Neuron (in vitro differentiated cells): ENCODE data around the gene SBNO2.
"Not testable (repeated sequence)": the region's sequence is repeated elsewhere in the genome, so short reads cannot be mapped to it uniquely, and the experiment has no call there.

Experiments
- H2AFZ ChIP-seq: one replicate; pipeline ENCODE4 v1.6.1; 2013; ENCODE audit warnings: low read depth, mild to moderate bottlenecking, inconsistent platforms, low read length, moderate library complexity
- H3K27me3 ChIP-seq: one replicate; pipeline ENCODE4 v1.6.1; 2013; ENCODE audit warnings: low read length; ENCODE audit not compliant: insufficient read depth
- H3K36me3 ChIP-seq: one replicate; pipeline ENCODE4 v1.6.1; 2013; ENCODE audit warnings: low read length; ENCODE audit not compliant: insufficient read depth
- H3K4me1 ChIP-seq: one replicate; pipeline ENCODE4 v1.6.1; 2013; ENCODE audit warnings: low read length; ENCODE audit not compliant: insufficient read depth
- H3K4me3 ChIP-seq: 2 replicates; pipeline ENCODE4 v1.5.1; 2013; ENCODE audit warnings: mild to moderate bottlenecking, low read length, moderate library complexity
- H3K9me3 ChIP-seq: one replicate; pipeline ENCODE4 v1.6.1; 2013; ENCODE audit warnings: low read length

SBNO2 gene

DNA sequence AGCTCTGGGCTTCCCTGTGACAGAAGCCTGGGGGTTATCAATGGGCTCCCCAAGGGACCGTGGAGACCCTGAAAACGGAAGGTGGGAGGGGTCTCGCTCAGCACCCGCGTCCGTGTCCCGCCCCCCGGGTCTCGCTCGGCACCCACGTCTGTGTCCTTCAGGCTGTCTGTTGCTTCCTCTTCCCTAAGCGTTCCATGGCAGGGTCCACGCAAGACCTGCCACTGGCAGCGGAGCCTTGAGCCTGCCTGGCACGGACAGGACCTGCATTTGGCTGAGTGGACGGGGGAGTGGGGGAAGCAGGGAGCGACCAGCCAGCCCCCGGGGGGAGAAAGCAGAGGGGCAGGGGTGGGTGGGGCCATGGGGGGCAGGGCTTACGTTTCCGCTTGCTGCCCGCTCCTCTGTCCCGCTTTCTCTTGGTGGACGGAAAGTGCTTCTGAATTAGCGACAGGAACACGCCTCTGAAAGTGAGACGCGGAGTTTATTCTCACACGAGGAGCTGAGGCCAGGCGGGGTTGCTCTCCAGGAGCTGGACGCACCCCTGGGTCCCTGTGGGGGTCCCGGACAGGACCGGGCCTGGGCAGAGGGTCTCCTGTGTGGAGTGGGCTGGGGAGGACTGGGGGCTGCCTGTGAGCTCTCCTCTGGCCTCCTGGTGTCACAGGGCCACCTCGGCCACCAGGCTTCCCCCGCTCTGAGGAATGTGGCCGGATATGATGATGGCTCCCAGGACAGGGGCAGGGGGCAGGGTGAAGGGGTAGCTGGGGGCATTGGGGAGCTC, 58.2 kb downstream of the SBNO2 start:
- H3K9me3 ChIP-seq, result no peaks in the 10 kb centered on the region
- peaks cover 33% of the 10 kb centered on the region for H3K36me3 ChIP-seq
- H2AFZ ChIP-seq, result no peak overlapping the region
- H3K27me3 ChIP-seq, result no peaks in the 10 kb centered on the region
- no peak overlapping the region for H3K4me3 ChIP-seq
- H3K4me1 ChIP-seq, result peaks cover 3% of the 10 kb centered on the region

DNA sequence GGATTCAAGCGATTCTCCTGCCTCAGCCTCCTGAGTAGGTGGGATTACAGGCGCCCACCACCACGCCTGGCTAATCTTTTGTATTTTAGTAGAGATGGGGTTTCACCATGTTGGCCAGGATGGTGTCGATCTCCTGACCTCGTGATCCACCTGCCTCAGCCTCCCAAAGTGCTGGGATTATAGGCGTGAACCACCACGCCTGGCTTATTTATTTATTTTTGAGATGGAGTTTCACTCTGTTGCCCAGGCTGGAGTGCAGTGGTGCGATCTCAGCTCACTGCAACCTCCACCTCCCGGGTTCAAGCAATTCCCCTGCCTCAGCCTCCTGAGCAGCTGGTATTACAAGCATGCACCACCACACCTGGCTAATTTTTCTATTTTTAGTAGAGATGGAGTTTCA, 59.3 kb downstream of the SBNO2 start:
- peaks cover 33% of the 10 kb centered on the region for H3K36me3 ChIP-seq

DNA sequence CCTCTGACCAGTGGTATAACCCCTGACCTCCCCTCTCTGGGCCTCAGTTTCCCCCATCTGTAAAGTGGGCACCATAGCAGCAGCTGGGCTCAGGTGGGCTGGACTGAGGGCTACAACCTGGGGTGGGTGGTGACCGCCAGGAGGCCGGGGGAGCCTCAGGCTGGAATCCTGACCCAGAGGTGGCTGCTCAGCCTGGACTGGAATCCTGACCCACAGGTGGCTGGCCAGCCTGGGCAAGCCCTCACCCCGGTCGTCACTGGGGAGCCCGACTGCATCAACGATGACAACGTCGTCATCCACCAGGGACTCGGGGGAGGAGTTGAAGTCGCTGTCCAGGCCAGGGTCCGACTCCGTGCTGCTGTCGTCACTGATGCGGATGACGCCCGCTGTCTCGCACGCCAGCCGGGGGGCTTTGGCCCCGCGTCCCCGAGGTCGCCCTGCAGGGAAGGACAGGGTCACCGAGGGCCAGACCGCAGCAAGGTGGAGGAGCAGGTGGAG, 60.0 kb downstream of the SBNO2 start:
- Histone ChIP-seq H3K36me3 (peaks cover 28% of the 10 kb centered on the region), H3K4me3 (no peak overlapping the region), H3K27me3 (no peaks in the 10 kb centered on the region), H3K4me1 (peaks cover 3% of the 10 kb centered on the region), H2AFZ (no peak overlapping the region), H3K9me3 (no peaks in the 10 kb centered on the region)

More for the DNA sequence above, 59.3 kb downstream of the SBNO2 start:
- H3K9me3 ChIP-seq, H2AFZ ChIP-seq, H3K4me1 ChIP-seq, H3K27me3 ChIP-seq, H3K4me3 ChIP-seq: not testable (repeated sequence)

DNA sequence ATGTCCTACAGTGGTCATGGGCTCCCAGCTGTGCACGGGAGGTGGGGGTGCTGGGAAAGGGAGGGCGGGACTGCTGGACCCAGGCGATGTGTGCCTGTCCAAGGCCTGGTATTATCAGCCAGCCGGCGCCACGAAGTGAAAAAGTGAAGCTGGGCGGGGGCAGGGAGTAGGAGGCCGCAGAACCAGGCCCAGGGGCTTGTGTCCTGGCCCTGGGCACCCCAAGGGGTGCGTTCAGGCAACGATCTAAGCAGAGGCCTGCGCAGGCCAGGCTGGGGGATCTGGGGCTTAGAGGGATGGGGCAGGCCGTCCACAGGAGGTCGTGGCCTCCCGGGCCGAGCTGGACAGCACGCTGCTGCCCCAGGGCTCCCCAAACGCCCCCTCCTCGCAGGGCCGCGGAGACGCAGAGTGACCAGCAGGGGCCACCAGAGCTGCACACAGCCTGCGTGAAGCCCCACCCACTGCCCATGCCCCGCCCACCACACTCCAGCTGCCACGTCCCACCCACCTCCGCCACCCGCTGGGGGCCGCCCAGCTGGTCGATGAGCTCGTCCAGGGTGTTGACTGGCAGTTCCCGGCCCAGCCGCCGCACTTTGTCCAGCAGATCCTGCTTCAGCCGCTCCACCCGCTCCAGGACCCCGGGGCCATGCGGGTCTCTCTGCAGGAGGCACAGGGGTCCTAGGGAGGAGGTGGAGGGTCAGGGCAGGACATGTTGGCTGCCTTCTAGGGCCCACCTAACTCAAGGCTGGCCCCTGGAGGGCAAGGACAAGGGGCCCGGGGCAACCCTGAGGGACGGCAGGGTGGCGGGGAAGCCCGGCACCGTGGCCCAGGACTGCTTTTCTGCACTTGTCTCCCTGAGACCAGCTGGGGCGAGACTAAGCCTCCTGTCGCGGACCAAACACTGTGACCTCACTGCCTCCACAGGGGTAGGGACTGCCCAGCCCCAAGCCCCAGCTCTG, 60.8 kb downstream of the SBNO2 start:
- peaks cover 28% of the 10 kb centered on the region for H3K36me3 ChIP-seq
- H3K27me3 ChIP-seq, result no peaks in the 10 kb centered on the region
- H3K4me3 ChIP-seq, result no peak overlapping the region
- no peaks in the 10 kb centered on the region for H3K9me3 ChIP-seq
- no peak overlapping the region for H2AFZ ChIP-seq
- peaks cover 3% of the 10 kb centered on the region for H3K4me1 ChIP-seq

DNA sequence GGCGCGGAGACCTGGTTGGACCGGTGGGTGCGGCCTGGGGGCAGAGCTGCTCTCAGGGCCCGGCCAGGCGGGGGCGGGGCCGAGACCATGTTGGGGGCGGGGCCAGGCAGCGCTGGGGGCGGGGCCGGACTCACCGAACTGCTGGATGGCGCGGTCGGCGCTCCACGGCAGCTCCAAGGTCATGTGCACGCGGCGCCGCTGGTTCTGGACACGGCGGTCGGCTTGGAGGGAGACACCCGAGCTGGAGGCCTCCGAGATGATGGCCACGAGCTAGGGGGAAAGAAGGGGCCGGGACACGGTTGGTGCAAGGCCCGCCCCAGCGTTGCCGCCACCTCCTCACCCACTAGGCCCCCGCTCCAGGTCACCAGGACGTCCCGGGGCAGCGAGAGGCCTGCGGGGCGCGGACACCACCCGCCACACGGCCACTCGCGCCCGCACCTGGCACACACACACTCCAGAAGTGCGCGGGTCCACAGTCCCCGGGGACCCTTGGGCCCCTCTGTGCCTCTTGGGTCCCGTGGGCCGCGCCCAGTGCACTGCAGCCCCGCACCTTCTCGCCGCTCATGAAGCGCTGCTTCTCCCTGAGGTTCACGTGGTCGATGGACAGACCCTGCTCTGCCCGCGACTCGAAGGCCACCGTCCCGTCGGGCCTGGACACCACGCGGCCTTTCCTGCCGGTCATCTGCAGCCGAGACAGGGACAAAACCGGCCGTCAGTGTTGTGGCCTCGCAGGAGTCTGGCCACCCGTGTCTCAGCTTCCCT, 61.6 kb downstream of the SBNO2 start:
- Histone ChIP-seq H3K27me3 (no peaks in the 10 kb centered on the region), H2AFZ (no peak overlapping the region), H3K4me3 (no peak overlapping the region), H3K9me3 (no peaks in the 10 kb centered on the region), H3K36me3 (peaks cover 32% of the 10 kb centered on the region), H3K4me1 (peaks cover 3% of the 10 kb centered on the region)

DNA sequence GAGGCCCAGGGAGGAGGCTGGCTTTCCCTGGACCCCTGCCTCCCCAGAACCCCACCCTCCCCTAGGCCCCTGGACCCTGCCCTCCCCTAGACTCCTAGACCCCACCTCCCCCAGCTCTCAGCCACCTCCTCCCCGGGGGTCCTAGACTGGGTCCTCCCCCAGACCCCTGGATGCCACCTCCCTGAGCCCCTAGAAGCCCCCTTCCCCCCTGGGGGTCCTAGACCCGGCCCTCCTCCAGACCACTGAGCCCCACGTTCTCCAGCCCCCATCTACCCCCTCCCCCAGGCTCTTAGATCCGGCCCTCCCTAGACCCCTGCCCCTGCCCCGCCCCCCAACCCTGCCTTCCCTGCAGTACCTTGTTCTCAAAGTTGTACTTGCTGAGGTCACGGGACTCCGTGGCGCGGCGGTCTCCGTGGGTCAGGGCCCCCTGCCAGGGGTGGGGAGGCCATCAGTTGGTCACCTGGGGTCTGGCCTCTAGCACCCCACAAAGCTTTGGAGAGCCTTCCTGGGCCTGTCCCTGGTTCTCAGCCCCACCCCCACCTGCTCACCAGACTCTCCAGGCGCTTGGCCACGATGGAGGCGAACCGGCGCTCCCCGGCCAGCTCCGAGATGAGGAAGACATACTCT, 62.3 kb downstream of the SBNO2 start:
- Histone ChIP-seq H3K9me3 (no peaks in the 10 kb centered on the region), H3K36me3 (peaks cover 33% of the 10 kb centered on the region), H3K4me1 (peaks cover 3% of the 10 kb centered on the region), H3K4me3 (no peak overlapping the region), H2AFZ (no peak overlapping the region), H3K27me3 (no peaks in the 10 kb centered on the region)

DNA sequence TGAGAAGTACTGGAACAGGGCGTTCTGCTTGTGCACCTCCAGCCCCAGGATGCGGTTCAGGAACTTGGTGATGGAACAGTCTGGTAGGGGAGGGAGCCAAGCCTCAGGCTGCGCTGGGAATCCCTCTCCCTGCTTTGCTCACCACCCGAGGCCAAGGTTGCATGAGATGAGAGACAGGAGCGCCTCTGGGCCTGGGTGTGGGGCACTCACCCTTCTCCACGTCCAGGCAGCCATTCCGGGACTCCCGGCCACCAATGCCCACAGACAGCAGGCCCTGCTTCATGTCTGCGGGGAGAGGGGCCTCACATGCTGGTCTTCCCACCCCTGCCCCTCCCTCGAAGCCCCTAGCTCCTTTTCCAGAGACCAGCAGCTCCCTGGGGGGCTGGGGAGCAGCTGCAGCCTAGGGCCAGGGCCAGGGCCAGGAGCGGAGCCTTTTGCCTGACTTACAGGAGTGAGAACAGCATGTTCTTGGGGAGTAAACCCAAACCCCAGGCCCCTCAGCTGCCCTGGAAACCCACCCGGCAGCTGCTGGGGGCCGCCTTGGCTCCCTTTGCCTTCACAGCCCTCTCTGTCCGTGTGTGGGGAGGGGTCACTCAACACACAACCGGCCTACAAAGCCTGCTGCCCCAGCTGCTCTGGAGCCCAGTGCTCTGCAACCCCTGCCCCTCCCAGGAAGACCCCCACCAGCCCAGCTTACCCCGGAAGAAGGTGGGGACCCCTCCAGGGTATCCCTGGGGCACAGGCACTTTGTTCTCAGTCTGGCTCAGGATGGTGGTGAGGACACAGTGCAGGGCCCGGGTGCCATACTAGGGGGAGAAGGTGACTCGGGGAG, 63.0 kb downstream of the SBNO2 start:
- no peaks in the 10 kb centered on the region for H3K27me3 ChIP-seq
- no peak overlapping the region for H2AFZ ChIP-seq
- H3K9me3 ChIP-seq, result no peaks in the 10 kb centered on the region
- H3K36me3 ChIP-seq, result peaks cover 37% of the 10 kb centered on the region
- H3K4me3 ChIP-seq, result no peak overlapping the region
- peaks cover 3% of the 10 kb centered on the region for H3K4me1 ChIP-seq

DNA sequence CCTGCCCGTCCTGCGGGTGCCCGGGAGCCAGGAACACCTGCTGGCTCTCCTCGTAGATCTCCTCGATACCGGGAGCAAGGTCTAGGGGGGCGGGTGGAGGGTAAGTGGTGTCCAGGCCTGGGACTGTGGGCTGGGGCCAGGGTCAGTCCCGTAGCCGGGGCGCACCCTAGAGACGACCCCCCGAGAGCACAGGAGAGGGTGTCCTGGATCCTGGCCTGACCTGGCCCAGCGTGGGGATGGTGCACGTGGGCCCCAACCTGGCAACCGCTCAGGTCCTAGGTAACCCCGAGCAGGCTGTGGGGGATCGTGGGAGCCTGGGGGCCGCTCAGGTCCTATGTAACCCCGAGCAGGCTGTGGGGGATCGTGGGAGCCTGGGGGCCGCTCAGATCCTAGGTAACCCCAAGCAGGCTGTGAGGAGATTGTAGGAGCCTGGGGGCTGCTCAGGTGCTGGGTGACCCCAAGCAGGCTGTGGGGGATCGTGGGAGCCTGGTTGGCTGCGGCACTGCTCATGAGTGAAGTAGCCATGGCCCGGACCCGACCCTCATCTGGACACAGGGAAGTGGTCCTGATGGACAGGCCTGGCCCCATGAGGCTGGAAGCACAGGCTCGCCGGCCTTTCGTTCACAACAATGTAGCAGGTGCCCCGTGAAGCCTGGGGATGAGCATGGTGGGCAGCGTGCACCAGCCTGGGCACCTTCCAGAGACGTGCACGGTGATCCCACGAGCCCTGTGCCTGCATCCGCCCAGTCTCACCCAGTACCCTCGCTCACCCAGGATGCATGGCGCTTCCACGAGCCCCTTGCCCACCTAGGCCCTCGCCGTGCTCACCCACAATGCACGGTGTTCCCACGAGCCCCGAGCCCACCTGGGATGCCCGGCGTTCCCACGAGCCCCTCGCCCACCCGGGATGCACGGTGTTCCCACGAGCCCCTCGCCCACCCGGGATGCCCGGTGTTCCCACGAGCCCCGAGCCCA, 64.1 kb downstream of the SBNO2 start:
- Histone ChIP-seq H2AFZ (no peak overlapping the region), H3K27me3 (no peaks in the 10 kb centered on the region), H3K9me3 (no peaks in the 10 kb centered on the region), H3K4me1 (peaks cover 9% of the 10 kb centered on the region), H3K4me3 (no peak overlapping the region), H3K36me3 (peaks cover 39% of the 10 kb centered on the region)

DNA sequence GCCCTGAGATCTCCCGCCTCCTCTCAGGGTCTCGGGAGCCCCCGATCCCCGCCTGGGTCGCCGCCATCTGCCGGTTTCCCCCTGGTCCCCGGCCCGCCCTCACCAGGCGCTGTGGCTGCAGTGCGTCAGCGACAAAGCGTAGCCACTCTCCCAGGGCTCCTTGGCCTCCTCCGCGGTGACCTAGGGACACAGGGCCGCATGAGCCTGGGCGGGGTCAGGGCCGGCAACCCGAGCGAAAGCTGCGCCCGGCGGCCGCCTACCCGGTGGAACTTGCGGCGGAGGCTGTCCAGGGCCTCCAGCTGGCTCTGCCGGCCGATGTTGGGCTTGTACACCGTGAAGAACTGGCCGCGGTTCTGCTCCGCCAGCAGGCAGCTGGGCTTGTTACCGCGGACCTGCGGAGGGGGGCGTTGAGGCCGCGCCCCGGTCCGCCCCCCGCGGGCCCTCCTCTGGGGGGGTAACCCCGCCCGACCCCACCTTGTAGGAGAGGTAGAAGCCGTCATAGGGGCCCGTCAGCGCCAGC, 65.0 kb downstream of the SBNO2 start:
- Histone ChIP-seq H3K36me3 (peaks cover 36% of the 10 kb centered on the region), H3K4me3 (no peak overlapping the region), H2AFZ (no peak overlapping the region), H3K9me3 (no peaks in the 10 kb centered on the region), H3K27me3 (no peaks in the 10 kb centered on the region), H3K4me1 (peaks cover 11% of the 10 kb centered on the region)

DNA sequence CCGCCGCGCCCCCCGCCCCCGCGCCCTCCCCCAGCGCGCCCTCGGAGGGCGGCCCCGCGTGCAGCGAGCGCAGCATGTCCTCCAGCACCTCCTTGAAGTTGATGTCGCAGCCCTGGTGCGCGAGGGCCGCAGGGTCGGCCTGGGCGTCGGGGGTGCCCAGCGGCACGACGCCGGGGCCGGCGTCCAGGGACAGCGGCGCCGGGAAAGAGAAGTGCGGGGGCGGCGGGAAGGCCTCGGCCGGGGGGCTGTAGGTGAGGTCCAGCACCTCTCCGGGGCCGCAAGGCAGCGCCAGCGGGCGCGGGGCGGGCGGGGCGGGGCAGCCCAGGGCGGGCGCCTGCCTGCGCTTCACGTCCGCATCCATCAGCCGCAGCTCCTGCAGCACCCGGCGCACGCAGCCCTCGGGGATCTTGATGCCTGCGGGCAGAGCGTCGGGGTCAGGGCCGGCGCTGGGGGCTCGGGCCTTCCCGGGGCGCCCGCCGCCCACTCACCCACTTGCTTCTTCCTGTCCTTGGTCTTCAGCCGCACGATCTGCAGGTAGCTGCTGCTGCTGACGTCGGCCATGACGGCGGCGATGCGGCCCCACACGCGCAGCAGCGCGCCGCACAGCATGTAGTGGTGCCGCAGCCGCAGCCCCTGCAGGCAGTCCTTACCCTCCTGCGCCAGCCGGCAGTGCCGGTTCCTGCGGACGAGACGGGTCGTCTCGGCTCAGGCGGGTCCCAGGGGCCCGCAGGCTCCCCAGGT, 65.6 kb downstream of the SBNO2 start:
- no peak overlapping the region for H2AFZ ChIP-seq
- H3K4me1 ChIP-seq, result peaks cover 12% of the 10 kb centered on the region
- no peak overlapping the region for H3K4me3 ChIP-seq
- no peaks in the 10 kb centered on the region for H3K27me3 ChIP-seq
- H3K36me3 ChIP-seq, result peaks cover 32% of the 10 kb centered on the region
- no peaks in the 10 kb centered on the region for H3K9me3 ChIP-seq
